Measurements from ENCODE around the gene DPP6.

The DPP6 gene

GRCh38 chr7:154591544-154591943, 539.3 kb downstream of the DPP6 start:
- TF ChIP-seq CTCF (conservative IDR thresholded peaks at IDR 0.05), result no peak
- no peak overlapping the region for H3K27ac ChIP-seq

- no peak overlapping the region for H3K27ac ChIP-seq
- no peak for TF ChIP-seq CTCF (conservative IDR thresholded peaks at IDR 0.05)
Observed at GRCh38 chr7:154592388-154592787, 540.2 kb downstream of the DPP6 start.

GRCh38 chr7:154598396-154598795, 546.2 kb downstream of the DPP6 start:
- no peak for TF ChIP-seq CTCF (conservative IDR thresholded peaks at IDR 0.05)
- H3K27ac ChIP-seq, result no peak overlapping the region

GRCh38 chr7:154598864-154599263, 546.7 kb downstream of the DPP6 start:
- TF ChIP-seq CTCF (conservative IDR thresholded peaks at IDR 0.05), result no peak
- no peak overlapping the region for H3K27ac ChIP-seq

- no peak overlapping the region for H3K27ac ChIP-seq
- TF ChIP-seq CTCF (conservative IDR thresholded peaks at IDR 0.05), result no peak
Observed at GRCh38 chr7:154610903-154611302, 558.7 kb downstream of the DPP6 start.

- no peak for TF ChIP-seq CTCF (conservative IDR thresholded peaks at IDR 0.05)
- no peak overlapping the region for H3K27ac ChIP-seq
Observed at GRCh38 chr7:154613811-154614210, 561.6 kb downstream of the DPP6 start.

GRCh38 chr7:154620141-154620755, 568.0 kb downstream of the DPP6 start:
- no peak for TF ChIP-seq CTCF (conservative IDR thresholded peaks at IDR 0.05)

More at GRCh38 chr7:154620141-154620755, 568.0 kb downstream of the DPP6 start:
- H3K27ac ChIP-seq, result no peak overlapping the region

All from VCaP (cell line).